G401.6 (cell line): ENCODE results near the gene EVI5.

Experiments
- FAIRE-seq: peaks from 2 replicates; lab custom pipeline; 2012; peaks lifted over from hg19 to GRCh38; lab: Jason Lieb, UNC

Gene EVI5

DNA sequence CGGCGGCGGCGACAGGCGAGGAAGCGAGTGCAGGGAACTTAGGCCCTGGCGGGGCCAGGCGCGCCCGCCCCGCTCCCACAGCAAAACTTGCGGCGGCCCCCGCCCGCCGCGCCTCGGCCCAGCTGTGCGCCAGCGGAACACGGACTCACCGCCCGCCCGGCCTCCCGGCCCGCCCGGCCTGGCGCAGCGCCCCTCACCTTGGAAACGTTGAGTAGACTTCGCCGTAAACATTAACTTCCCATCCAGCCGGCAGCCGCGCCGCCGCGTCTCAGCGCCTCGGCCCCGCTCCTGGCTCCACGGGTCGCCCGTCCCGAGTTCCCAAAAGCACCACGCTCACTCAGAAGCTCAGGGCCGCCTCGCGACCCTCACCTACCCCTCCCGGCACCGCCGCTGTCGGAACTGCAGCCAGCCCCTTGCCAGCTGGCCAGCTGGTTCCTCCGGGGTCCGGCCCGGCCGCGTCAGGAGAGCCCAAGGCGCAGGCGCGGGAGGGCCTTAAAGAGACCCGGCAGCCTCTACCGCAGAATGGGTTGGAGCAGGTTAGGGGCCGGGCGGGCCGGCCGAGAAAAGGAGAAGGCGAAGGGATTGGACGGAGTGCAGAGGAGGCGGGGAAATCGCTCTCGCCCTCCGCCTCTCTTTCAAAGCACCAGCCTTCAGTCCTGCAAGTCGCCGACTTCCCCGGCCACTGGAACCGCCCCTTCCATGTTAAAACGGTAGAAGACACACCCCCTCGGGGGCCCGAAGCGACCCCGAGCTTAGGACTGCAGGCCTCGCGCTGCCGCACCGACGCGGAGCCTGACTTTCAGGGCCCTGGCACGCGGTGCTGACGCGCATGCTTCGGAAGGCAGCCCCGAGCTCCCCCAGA lies at the start of gene EVI5:
Gene EVI5, minus strand, starts transcription at position 470 of the 862 bp plus-strand sequence. CDS start 48,562 bp downstream, outside the sequence.
- FAIRE-seq: peak; percentile 98

DNA sequence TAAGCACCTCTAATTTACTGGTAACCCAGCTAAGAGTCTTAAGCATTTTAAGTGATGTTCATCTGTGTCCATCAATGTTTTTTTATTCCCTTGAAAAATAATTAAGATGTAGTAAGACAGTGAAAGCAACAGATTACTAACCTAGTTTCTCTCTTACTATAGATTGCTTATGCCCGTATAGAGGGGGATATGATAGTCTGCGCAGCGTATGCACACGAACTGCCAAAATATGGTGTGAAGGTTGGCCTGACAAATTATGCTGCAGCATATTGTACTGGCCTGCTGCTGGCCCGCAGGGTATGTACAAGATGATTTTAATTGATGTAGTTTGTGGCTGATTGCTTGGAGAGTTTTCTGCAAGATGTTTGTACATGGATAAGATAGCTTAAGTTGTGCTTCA lies 49.7 kb upstream of the EVI5 start:
- no peak for FAIRE-seq

DNA sequence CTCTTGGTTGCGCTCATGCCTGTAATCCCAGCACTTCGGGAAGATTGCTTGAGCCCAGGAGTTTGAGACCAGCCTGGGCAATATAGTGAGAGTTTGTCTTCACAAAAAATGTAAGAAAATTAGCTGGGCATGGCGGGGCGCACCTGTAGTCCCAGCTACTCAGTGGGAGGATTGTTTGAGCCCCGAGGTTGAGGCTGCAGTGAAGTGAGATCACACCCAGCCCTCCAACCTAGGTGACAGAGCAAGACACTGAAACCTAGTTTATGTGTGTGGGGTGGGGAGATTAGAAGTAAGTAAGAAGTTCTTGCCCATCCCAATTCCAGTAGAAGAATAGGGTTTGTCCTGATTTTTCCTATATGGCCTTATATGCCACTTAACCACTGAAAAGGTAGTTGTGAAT lies 48.9 kb upstream of the EVI5 start:
- FAIRE-seq: no peak

DNA sequence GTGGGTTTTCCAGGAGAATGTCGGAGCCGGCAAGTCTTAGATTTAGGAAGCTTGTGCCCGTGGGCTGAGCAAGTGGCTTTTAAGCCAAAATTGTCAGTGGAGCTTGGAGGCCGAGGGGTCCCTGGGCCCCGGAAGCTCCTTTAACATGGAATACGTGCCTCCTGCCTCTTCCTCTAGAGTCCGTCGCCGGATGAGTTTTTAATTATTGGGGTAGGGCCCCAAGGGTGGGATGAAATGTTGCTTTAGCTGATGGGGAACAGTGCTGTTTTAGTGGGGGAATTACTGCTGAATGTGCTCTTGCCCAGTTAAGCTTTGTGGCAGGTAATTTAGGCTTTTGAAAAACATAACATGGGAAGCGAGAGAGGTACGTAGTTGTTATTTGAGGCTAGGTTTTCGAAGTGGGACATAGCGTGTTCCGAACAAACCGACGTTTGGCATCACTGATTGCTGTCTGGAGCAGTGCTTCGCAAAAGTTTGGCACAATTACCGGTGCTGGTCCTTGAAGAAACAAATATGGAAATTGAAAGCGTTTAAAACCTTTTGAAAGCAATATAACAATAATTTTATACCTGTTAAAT lies 47.7 kb upstream of the EVI5 start:
- no peak for FAIRE-seq

DNA sequence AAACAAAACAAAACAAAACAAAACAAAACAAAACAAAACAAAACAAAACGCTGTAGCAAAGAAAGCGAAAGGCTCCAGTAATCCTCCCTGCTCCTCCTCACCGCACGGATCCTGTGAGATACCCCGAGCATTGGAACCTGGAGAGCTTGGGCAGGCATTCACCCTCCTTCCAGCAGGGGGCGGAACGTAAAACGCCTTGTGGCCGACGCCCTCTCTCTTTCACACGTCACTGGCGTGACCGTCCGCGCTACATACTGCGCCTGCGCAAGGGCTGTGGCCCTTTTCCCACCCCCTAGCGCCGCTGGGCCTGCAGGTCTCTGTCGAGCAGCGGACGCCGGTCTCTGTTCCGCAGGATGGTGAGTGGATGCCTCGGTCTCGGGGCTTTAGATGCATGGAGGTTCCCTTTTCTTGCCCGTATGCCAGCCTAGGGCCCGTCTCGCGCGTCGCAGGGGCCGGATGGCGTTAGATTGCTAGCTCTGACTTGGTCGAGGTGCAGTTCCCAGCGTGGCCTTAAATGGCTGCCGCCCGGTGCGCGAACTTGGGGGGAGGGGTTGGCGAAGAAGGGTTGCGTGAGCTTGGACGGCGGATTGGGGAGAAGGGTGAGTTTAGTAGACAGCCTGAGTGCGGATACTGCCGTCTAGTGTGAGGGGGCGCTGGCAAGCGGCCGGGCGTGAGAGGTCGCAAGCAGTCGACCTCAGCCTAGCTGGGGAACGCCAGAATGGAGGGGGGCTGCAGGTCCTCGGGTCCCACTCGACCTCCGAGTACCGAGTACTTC lies 47.0 kb upstream of the EVI5 start, which contains the start of gene RPL5:
Gene RPL5, plus strand, starts transcription at position 279 of the 775 bp plus-strand sequence. Its CDS starts 75 bp downstream, at position 354.
- peak; percentile 88 for FAIRE-seq

DNA sequence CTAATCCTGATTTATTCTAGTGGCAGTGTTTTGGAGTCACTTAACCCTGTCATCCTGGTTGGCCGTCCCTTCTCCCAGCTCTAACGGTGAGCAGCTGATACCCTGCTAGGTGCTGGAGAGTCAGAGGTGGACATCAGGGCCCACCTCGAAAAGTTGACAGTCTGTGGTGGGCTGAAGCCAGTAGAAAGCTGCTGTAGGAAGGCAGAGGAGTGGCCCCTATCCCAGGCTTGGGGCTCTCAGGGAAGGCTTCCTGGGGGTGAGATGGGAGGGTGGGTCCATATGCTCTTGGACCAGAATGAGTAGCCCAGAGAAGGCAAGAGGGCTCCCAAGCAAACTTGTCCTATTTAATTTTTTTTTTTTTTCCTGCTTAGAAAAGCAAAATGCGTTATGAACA lies 46.5 kb upstream of the EVI5 start:
- FAIRE-seq: no peak

DNA sequence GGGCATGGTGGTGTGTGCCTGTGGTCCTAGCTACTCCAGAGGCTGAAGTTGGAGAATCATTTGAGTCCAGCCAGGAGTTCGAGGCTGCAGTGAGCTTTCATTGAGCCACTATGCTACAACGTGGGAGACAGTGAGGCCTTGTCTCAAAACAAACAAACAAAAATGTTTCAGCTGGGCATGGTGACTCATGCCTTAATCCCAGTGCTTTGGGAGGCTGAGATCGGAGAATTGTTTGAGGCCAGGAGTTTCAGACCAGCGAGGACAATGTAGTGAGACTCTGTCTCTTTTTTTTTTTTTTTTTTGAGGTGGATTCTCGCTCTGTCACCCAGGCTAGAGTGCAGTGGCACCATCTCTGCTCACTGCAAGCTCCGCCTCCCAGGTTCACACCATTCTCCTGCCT lies 41.9 kb upstream of the EVI5 start:
- no peak for FAIRE-seq

GRCh38 chr1:92822879-92823278 lies 38.0 kb upstream of the EVI5 start:
- FAIRE-seq: no peak

DNA sequence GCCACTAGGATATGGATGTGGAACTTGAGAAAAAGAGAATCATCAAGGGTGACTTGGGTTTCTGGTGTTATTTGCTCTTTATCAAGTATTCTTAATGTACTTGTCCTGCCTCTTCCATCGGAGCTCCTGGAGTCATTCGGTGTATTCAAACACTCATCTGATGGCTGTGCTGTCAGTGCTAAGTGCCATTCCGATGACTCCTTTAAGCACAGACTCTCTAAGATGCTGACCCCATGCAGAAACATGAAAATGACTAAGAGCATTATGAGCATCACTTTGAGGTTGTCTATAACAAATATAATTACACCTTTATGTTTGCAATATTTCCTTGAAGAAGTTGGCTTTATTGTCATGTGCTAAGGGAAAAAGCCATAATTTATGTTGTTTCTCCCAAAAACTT lies 35.6 kb upstream of the EVI5 start:
- no peak for FAIRE-seq

- FAIRE-seq: no peak
Observed at GRCh38 chr1:92820024-92820423, 35.1 kb upstream of the EVI5 start.

DNA sequence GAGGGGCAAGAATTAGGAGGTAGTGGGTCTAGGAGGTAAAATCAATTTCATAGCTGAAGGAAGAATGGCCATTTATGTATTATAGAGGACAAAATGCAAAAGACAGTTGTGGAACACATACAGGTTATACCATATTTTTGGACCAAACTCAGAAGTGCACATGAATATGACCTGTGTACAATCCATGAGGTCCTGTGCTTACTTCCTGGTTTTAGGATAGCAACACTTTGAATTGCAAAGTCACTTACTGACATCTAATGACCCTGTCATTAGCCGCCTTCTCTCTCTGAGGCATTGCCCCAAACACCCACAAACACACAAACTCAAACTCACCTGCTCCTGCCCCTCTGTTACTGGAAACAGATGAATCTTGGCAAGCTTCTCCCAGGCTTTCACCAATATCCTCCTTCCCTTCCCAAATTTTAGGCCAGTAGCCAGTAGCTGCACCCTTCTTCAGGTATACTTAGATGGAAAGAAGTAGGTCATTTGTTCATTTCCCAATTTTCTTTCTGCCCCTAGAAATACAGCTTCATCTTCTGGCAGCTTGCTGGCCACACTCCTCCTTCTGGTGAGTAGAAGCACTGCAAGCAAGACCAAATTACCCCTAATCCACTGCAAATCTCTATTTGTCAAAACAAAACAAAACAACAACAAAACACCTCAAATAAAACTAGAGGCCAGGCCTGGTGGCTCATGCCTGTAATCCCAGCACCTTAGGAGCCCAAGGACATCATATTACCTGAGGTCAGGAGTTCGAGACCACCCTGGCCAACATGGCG lies 33.3 kb upstream of the EVI5 start:
- no peak for FAIRE-seq

- no peak for FAIRE-seq
Observed at GRCh38 chr1:92817137-92817697, 32.3 kb upstream of the EVI5 start.

- no peak for FAIRE-seq
Observed at GRCh38 chr1:92816732-92817131, 31.8 kb upstream of the EVI5 start.

DNA sequence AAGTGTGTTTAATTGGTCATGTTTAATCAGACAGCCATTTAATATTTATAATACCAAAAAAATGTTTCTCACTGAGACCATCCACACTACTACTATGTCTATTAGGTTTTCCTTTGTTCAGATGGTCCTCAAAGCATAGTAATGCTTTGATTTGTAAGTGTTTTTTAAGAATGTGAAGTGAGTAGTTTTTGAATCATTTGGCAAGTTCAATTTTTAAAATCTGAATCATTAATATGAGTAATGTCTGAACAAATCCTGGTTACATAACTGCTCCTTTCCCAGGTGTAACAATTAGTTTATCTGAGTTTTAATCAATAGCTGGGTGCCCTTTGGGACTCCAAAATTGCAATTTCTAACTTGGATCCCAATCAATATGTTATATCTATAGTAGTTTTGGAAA lies 23.5 kb upstream of the EVI5 start:
- no peak for FAIRE-seq

DNA sequence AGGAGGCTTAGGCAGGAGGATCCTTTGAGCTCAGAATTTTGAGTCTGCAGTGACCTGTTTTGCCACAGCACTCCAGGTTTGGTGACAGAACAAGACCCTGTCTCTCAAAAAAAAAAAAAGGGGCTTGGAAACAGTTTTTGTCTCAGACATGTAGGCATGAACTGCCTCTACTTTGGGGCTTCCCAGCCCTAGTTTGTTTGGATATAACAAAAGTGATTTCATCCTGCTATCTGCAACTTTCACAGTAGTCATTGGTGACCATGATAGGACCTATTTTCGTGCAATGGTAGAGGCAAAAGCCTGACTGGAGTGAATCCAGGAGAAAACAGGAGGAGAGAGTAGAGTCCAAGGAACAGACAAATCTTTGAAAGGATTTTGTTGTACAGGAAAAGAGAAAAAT lies 20.3 kb upstream of the EVI5 start:
- no peak for FAIRE-seq

DNA sequence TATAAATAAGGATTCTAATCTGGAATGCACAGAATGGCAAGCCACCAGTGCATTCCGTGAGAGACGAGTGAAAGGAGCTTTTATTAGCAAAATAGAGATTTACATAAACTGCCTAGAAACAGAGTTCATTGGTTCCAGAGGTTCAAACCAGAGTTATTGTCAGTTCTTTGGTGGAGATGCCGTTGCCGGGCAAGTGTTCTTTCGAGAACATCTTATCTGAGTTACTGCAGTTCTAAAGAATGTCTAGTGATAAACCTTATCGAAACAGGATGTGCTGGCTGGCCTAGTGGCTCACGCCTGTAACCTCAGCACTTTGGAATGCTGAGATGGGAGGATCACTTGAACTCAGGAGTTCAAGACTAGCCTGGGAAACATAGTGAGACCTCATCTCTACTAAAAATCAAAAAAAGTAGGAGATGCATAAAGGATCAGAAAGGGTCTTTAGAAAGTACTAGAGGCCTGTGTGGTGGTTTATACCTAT lies 19.9 kb upstream of the EVI5 start:
- FAIRE-seq: no peak

DNA sequence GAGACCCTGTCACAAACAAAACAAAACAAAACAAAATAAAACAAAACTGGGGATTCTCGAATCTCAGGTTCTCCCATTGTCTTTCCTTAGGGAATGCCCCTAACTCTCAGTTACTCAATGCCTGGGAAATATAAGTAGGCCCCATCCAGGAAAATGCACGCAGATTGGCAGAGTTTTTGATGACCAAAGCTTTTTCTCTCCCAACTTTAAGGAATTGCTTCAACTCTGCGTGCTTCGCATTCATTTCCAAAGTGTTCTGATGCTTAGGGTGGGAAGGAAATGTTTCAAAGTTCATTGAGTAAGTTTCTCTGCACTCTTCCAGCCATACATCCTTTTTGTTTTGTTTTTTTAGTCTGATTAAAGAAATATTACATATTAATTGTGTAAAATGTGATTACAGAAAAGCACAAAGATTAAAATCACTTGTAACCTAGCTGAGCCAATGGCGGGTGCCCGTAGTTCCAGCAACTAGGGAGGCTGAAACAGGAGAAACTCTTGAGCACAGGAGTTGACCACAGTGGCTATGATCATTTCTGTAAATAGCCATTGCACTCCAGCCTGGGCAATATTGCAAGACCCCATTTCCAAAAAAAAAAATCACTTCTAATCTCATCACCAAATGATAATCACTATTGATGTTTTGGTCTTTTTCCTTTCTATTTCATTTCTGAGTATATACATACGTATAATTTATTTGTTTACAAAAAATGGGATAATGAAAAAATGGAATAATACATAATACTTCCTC lies 18.4 kb upstream of the EVI5 start:
- FAIRE-seq: no peak

- no peak for FAIRE-seq
Observed at GRCh38 chr1:92797961-92798360, 13.1 kb upstream of the EVI5 start.

DNA sequence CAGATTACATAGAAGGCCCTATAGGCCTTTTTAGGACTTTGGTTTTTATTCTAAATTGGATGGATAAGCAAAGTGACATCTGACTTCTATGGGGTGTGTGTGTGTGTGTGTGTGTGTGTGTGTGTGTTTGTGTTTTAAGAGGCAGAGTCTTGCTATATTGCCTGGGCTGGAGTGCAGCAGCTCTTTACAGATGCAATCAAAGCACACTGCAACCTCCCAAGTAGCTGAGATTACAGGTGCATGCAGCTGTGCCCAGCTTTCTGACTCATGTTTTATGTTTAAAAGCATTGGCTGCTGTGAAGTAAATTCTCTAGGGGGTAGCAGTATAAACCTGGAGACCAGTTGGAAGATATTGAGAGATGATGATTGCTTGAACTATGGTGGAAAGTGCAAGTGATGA lies 12.4 kb upstream of the EVI5 start:
- no peak for FAIRE-seq

- FAIRE-seq: no peak
Observed at GRCh38 chr1:92795166-92795565, 10.3 kb upstream of the EVI5 start.

- FAIRE-seq: no peak
Observed at GRCh38 chr1:92792340-92792782, 7.5 kb upstream of the EVI5 start.
